Coronary artery (tissue), 2 donors: ENCODE data around the gene MPHOSPH10.
"Not testable (repeated sequence)": the region's sequence is repeated elsewhere in the genome, so short reads cannot be mapped to it uniquely, and the experiment has no call there.

ENCODE experiments used
- DNase-seq: peaks from one replicate; pipeline ENCODE4 v3.0.0-alpha.2; 2017; ENCODE audit warnings: low spot score
- H3K27ac ChIP-seq, 2 donors: fragments of 200-600 bp; sonication (generic); one replicate each; pipeline ENCODE4 v1.5.1; 2016 to 2019
- H3K4me3 ChIP-seq: fragments of 200-600 bp; sonication (generic); 2 replicates; pipeline ENCODE4 v1.5.1; 2016; ENCODE audit warnings: mild to moderate bottlenecking, moderate library complexity
- TF ChIP-seq, protein P1 (sequence below): fragments of 200-600 bp; sonication (generic); IDR thresholded peaks from one replicate; pipeline ENCODE4 v1.5.1; 2019; ENCODE audit warnings: antibody characterized with exemption

MPHOSPH10 gene

DNA sequence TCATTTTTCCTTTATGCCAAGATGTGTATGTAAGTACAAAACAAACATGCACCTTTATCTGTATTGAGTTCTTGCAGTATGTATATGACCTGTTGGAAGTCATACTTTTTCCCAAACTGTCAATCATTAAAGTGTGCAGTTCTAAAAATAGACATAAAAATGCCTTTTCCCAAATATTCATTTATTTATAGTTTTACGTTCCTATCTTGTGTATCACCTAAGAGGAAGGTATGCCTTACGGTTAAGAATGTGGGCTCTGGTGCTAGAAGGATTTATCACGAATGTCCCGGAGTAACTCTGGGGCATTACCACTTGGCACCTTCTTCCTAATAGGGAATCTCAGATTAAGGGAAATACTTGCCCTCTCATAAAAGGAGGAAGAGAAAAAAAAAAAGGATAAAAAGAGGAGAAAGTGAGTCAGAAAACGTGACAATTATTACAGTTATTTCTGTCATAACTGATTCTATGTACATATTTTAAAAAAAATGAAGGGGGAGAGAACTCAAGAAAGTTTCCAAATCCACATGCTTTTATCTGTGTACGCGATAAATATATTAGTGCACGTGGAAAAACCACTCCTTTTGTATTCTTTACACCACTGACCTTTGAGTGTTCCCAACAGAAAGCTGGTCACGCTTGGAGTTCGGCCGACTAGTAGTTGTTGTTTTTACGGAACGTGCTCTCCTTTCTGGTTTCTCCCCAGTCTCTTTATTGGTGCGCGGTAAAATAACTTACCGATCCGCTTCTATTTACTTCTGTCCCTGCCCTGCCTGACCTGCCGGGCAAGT, 1.1 kb upstream of the MPHOSPH10 start:
- Histone ChIP-seq H3K27ac (peak overlapping the region; percentile 90 to 94), H3K4me3 (peak overlapping the region; percentile 89)
- no peak for DNase-seq
- TF ChIP-seq, protein P1, sequence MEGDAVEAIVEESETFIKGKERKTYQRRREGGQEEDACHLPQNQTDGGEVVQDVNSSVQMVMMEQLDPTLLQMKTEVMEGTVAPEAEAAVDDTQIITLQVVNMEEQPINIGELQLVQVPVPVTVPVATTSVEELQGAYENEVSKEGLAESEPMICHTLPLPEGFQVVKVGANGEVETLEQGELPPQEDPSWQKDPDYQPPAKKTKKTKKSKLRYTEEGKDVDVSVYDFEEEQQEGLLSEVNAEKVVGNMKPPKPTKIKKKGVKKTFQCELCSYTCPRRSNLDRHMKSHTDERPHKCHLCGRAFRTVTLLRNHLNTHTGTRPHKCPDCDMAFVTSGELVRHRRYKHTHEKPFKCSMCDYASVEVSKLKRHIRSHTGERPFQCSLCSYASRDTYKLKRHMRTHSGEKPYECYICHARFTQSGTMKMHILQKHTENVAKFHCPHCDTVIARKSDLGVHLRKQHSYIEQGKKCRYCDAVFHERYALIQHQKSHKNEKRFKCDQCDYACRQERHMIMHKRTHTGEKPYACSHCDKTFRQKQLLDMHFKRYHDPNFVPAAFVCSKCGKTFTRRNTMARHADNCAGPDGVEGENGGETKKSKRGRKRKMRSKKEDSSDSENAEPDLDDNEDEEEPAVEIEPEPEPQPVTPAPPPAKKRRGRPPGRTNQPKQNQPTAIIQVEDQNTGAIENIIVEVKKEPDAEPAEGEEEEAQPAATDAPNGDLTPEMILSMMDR: no peak

DNA sequence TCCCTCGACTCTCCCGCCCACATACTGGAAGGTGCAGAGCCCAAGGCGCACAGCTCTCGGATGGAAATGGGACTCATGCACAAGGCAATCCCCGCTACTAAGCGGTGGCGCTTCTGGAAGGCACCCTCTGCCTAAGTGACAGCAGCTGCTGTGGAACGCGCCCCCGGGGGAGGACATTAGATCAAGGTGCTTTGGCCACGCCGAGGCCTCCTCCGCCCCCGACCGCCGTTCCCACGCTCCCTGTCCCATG, 607 bp upstream of the MPHOSPH10 start:
- H3K27ac ChIP-seq: peak overlapping the region; percentile 90 to 94

DNA sequence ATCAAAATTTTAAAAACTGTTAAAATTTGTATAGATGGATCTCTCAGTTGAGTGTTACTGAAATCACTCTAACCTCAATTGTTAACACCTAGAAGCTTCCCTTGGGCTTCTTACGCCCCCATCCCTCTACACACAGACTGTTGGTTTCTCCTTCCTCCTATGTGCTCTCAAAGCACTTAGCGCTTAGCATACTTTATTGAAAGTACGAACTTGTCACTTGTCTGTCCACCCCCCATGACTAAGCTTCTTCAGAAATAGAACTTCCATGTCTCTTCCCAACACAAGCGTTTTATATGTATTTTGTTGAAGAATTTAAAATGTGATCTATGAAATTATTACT, 441 bp downstream of the MPHOSPH10 start:
- no peak for DNase-seq
- TF ChIP-seq, protein P1: no peak
- Histone ChIP-seq H3K4me3 (peak overlapping the region; percentile 89), H3K27ac (peak overlapping the region; percentile 90 to 94)

More for the DNA sequence above, 607 bp upstream of the MPHOSPH10 start:
- no peak for DNase-seq
- TF ChIP-seq, protein P1: no peak
- peak overlapping the region; percentile 89 for H3K4me3 ChIP-seq

DNA sequence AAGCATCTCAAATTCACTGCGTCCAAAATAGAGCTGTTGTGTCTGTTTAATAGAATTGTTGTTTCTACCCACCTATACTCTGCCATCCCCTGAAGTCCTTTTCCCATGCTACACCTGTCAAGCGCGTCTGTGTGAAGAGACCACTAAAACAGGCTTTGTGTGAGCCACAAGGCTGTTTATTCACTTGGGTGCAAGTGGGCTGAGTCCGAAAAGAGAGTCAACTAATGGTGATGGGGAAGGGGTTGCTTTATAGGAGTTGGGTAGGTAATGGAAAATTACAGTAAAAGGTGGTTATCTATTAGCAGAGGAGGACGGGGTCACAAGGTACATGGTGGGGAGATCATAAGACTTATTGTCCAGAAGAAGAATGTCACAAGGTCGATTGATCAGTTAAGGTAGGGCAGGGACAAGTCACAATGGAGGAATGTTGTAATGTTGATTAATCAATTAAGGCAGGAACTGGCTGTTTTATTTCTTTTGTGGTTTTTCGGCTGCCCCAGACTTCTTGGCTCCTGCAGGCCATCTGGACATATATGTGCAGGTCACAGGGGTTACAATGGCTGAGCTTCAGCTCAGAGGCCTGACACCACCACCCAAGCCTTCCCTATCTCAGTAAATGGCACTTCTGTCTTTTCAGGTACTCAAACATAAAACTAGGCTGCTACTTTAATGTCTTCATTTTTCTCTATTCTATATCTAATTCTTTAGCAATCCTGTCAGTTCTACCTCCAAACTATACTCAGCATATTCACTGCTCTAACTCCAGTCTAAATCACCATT, 1.1 kb downstream of the MPHOSPH10 start:
- not testable (repeated sequence) for DNase-seq
- Histone ChIP-seq H3K27ac (peak overlapping the region in 1 of 2 donors; percentile 90), H3K4me3 (peak overlapping the region; percentile 89)

DNA sequence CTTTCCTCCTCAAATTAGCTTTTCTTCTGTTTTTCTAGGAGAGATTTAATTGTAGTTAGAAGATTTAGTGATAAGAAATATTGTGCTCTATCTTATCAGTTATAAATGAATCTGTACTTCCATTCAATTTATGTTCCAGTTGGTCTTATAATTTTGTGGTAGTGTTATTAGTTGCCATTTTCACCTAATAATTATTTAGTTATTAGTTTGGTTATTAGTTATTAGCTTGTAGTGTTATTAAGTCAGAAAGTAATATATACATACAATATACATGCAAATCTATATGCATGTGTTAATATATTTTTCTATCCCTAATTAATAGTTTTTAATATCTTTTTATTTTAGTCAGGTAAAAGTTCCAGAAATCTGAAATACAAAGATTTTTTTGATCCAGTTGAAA, 3.2 kb downstream of the MPHOSPH10 start:
- DNase-seq: no peak
- TF ChIP-seq, protein P1: no peak
- Histone ChIP-seq H3K27ac (no peak overlapping the region), H3K4me3 (no peak overlapping the region)

DNA sequence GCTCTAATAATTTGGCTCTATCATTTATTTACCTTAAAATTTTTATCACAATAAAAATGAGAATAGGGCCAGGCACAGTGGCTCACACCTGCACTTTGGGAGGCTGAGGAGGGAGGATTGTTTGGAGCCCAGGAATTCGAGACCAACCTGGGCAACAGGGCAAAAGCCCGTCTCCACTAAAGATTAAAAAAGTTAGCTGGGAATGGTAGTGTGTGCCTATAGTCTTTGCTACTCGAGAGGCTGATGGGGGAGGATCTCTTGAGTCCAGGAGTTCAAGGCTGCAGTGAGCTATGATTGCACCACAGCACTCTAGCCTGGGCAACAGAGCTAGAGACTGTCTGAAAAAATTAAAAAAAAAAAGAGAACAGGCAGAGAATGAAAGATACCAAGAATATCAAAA, 5.7 kb downstream of the MPHOSPH10 start:
- no peak for DNase-seq
- TF ChIP-seq, protein P1: no peak
- no peak overlapping the region for H3K4me3 ChIP-seq
- H3K27ac ChIP-seq: no peak overlapping the region

DNA sequence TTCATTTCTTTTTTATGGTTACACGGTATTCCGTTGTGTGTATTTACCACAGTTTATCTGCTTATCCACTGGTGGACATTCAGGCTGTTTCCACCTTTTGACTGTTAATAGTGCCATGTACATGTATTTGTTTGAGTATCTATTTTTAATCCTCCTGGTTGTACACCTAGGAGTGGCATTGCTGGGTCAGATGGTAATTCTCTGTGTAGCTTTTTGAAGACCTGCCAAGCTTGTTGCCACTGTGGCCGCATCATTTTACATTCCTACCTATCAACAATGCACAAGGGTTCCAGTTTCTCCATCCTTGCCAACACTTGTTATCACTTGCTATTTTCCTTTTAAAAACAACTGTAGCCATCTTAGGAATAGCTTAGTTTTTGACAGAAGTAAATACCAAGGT, 13.3 kb downstream of the MPHOSPH10 start:
- Histone ChIP-seq H3K27ac (no peak overlapping the region), H3K4me3 (no peak overlapping the region)
- DNase-seq: no peak
- TF ChIP-seq, protein P1: no peak
